ENCODE measurements around the gene THAP10.

- TF ChIP-seq CTCF (IDR thresholded peaks at IDR 0.05; ENCODE audit: insufficient read depth, low read depth, low read length) (no peak), EZH2 (IDR thresholded peaks at IDR 0.05; ENCODE audit: insufficient read depth, low read length) (no peak)
Observed at GRCh38 chr15:70882361-70882760, 9.9 kb downstream of the THAP10 start.
